ENCODE measurements around the gene ZFYVE16.

- no peak for TF ChIP-seq CTCF (IDR thresholded peaks at IDR 0.05)
- no peak for TF ChIP-seq POLR2A (IDR thresholded peaks at IDR 0.05)
Measured at GRCh38 chr5:80479713-80480112, 71.8 kb downstream of the ZFYVE16 start.

Measured in Peyer's patch (tissue), 4 donors.